A549 (cell line): ENCODE measurements around the gene ACTN1.

Experiments
- BHLHE40 ChIP-seq: IDR thresholded peaks from 2 replicates; pipeline ENCODE4 v1.6.1; 2012; ENCODE audit warnings: low read depth, low read length, inconsistent platforms
- EP300 ChIP-seq, 2 experiments: fragments of >200 bp; sonication (Bioruptor Twin); formaldehyde crosslinking; IDR thresholded peaks; 2 replicates in 1 of 2; 3 replicates in 1 of 2; pipeline ENCODE4 v1.6.1; 2016 to 2017
- HDAC2 ChIP-seq: fragments of 200-600 bp; sonication (generic); IDR thresholded peaks from 2 replicates; pipeline ENCODE4 v1.6.1; 2016
- HMGXB4 ChIP-seq: fragments of 250-450 bp; sonication (Bioruptor Pico); IDR thresholded peaks from 2 replicates; pipeline ENCODE4 v1.5.0; 2021; ENCODE audit warnings: mild to moderate bottlenecking, moderate library complexity, borderline replicate concordance
- JUN ChIP-seq, 2 experiments: fragments of >200 bp; sonication (Bioruptor Twin); formaldehyde crosslinking; IDR thresholded peaks; 2 replicates in 1 of 2; 3 replicates in 1 of 2; pipeline ENCODE4 v1.6.1; 2016 to 2017
- MAX ChIP-seq: IDR thresholded peaks from 2 replicates; pipeline ENCODE4 v1.6.1; 2012
- MAZ ChIP-seq: fragments of 150-350 bp; IDR thresholded peaks from 2 replicates; pipeline ENCODE4 v1.6.1; 2014; ENCODE audit warnings: antibody characterized with exemption, low read depth, low read length, borderline replicate concordance
- NR3C1 ChIP-seq: fragments of >200 bp; sonication (Bioruptor Twin); formaldehyde crosslinking; IDR thresholded peaks from 3 replicates; pipeline ENCODE4 v1.6.1; 2017
- POLR2A ChIP-seq: IDR thresholded peaks from 2 replicates; pipeline ENCODE4 v1.6.1; 2012; ENCODE audit warnings: mild to moderate bottlenecking, low read length
- ZSCAN20 ChIP-seq: fragments of 250-450 bp; sonication (Bioruptor Pico); IDR thresholded peaks from 2 replicates; pipeline ENCODE4 v1.8.0; 2022; ENCODE audit warnings: mild to moderate bottlenecking, moderate library complexity
- TF ChIP-seq, protein P1 (sequence below): fragments of >200 bp; sonication (Bioruptor Twin); formaldehyde crosslinking; IDR thresholded peaks from 3 replicates; pipeline ENCODE4 v1.5.1; 2016

- TF ChIP-seq BHLHE40 (no peak), JUN (IDR thresholded peaks at IDR 0.05) (no peak), HMGXB4 (CRISPR knock-in tag) (no peak), MAX (no peak), POLR2A (no peak), EP300 (IDR thresholded peaks at IDR 0.05) (no peak), NR3C1 (no peak), HDAC2 (no peak), ZSCAN20 (CRISPR knock-in tag) (no peak), MAZ (no peak)
- TF ChIP-seq, protein P1, sequence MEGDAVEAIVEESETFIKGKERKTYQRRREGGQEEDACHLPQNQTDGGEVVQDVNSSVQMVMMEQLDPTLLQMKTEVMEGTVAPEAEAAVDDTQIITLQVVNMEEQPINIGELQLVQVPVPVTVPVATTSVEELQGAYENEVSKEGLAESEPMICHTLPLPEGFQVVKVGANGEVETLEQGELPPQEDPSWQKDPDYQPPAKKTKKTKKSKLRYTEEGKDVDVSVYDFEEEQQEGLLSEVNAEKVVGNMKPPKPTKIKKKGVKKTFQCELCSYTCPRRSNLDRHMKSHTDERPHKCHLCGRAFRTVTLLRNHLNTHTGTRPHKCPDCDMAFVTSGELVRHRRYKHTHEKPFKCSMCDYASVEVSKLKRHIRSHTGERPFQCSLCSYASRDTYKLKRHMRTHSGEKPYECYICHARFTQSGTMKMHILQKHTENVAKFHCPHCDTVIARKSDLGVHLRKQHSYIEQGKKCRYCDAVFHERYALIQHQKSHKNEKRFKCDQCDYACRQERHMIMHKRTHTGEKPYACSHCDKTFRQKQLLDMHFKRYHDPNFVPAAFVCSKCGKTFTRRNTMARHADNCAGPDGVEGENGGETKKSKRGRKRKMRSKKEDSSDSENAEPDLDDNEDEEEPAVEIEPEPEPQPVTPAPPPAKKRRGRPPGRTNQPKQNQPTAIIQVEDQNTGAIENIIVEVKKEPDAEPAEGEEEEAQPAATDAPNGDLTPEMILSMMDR, result no peak
Measured at GRCh38 chr14:68973639-68974038, 5.5 kb downstream of the ACTN1 start.
